Measurements from ENCODE around the gene AUTS2.

DNA sequence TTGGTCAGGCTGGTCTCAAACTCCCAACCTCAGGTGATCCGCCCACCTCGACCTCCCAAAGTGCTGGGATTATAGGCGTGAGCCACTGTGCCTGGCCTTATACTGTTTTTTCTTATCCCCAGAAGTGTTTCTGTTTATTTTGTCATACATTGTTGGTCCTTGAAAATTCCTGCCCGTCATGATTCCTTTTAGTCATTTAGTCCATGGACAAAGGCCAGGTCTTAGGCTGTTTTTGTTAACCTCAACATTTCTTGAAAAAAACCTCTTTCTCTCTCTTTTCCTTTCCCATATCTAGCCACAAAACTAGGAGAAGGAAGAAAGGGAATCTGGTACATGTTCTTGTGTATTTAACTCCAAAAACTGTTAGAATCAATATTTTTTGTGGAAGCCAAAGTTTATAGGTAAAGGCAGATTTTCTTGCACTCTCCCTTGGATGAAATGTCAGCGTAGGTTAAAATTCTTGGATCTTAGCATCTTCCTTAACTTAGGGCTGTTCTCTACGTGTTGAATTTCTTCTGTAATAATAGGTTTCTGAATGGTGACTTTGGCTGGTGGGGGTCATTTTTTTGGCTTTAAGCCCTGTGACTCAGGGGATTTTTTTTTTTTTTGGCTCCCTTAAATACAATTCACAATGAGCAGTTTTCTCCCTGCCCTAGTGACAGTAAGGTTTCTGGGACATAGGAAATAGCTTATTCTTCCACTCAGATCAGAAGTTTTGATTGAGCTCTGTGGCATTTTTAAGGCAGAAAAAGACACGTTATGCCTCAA is 500.8 kb downstream of the AUTS2 start:
- TF ChIP-seq, protein P1, sequence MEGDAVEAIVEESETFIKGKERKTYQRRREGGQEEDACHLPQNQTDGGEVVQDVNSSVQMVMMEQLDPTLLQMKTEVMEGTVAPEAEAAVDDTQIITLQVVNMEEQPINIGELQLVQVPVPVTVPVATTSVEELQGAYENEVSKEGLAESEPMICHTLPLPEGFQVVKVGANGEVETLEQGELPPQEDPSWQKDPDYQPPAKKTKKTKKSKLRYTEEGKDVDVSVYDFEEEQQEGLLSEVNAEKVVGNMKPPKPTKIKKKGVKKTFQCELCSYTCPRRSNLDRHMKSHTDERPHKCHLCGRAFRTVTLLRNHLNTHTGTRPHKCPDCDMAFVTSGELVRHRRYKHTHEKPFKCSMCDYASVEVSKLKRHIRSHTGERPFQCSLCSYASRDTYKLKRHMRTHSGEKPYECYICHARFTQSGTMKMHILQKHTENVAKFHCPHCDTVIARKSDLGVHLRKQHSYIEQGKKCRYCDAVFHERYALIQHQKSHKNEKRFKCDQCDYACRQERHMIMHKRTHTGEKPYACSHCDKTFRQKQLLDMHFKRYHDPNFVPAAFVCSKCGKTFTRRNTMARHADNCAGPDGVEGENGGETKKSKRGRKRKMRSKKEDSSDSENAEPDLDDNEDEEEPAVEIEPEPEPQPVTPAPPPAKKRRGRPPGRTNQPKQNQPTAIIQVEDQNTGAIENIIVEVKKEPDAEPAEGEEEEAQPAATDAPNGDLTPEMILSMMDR (optimal IDR thresholded peaks at IDR 0.05 in 1 of 3, IDR thresholded peaks at IDR 0.05 in 1 of 3, conservative IDR thresholded peaks at IDR 0.05 in 1 of 3; ENCODE audit: extremely low read depth in 1 of 3, insufficient read depth in 2 of 3, low read length in 3 of 3): no peak
- TF ChIP-seq EZH2 (IDR thresholded peaks at IDR 0.05; ENCODE audit: low read length): no peak
